GM19025 (cell line): ENCODE results near the gene RPN2.
"Not testable (repeated sequence)": the region's sequence is repeated elsewhere in the genome, so short reads cannot be mapped to it uniquely, and the experiment has no call there.

Experiments
- ATAC-seq: cut with Tn5 transposase; IDR thresholded peaks from one replicate; pipeline ENCODE4 v1.9.1; 2021; ENCODE audit warnings: mild to moderate bottlenecking, low read depth, moderate library complexity; ENCODE audit not compliant: unreplicated experiment

The RPN2 gene

GRCh38 chr20:37178839-37179682 lies at the start of gene RPN2, which contains the start of gene MROH8:
Gene RPN2, plus strand, starts transcription at chr20:37179330. Its CDS starts 27 bp downstream, at chr20:37179357.
Gene MROH8, minus strand, starts transcription at chr20:37179548.
- peak; percentile 91 for ATAC-seq

DNA sequence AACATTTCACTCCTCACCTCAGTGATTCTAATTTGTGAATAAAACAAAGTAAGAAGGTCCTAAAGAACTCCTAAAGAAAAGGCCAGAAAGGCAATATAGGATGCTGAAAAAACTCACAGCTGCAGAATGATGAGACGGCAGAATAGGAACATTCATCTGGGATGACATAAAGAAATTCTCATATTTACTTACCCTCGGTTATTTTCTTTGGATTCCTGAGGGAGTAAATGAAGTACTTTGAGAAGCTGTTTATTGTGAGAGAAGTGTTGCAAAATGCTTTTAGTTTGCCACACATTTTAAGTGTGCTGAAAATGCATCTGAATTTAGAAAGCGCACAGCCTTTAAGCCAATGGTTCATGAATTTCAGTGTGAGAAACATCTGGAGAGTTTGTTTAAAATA lies 47.6 kb upstream of the RPN2 start:
- no peak for ATAC-seq

- ATAC-seq = no peak
Measured at GRCh38 chr20:37133952-37134351, 45.2 kb upstream of the RPN2 start.

DNA sequence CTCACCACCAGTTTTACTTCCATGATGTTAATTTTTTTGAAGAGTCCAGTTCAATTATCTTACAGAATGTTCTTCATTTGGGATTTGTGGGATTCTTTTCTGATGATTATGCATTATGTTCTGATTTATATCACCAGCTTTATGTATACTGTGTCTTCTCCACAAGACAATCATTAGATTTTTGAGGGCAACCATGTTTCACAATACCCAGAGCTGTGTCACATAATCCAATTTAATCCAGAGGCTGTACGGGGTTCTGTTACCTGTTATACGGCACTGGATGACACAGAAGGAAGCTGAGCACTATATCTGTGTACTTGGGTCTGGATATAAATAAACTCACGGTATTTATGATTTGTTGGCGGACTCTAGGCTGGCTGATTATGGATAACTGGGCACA lies 41.6 kb upstream of the RPN2 start:
- no peak for ATAC-seq

DNA sequence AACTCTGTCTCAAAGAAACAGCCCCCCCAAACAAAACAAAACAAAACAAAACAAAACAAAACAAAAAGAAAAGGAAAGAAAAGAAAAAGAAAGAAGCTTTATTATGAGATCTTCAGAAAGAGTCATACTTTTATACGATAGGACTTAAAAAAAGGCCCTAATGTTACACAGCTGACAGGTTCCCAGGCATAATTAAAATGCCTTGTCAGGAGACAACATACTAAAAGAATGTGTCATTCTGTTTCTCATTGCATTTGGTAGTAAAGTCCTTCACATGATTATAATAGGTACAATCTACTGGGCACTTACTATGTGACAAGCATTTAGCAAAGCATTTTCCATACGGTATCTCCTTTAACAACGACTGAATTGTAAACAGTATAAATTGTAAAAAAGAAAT lies 36.4 kb upstream of the RPN2 start:
- ATAC-seq = no peak

- no peak for ATAC-seq
Measured at GRCh38 chr20:37144856-37145404, 34.2 kb upstream of the RPN2 start.

- ATAC-seq = no peak
Measured at GRCh38 chr20:37147250-37147649, 31.9 kb upstream of the RPN2 start.

DNA sequence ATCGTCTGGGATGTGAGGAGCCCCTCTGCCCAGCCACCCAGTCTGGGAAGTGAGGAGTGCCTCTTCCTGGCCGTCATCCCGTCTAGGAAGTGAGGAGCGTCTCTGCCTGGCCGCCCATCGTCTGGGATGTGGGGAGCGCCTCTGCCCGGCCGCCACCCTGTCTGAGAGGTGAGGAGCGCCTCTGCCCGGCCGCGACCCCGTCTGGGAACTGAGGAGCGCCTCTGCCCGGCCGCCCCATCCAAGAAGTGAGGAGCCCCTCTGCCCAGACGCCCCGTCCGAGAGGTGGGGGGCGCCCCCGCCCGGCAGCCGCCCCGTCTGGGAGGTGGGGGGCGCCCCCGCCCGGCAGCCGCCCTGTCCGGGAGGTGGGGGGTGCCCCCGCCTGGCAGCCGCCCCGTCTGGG lies 28.3 kb upstream of the RPN2 start:
- not testable (repeated sequence) for ATAC-seq

DNA sequence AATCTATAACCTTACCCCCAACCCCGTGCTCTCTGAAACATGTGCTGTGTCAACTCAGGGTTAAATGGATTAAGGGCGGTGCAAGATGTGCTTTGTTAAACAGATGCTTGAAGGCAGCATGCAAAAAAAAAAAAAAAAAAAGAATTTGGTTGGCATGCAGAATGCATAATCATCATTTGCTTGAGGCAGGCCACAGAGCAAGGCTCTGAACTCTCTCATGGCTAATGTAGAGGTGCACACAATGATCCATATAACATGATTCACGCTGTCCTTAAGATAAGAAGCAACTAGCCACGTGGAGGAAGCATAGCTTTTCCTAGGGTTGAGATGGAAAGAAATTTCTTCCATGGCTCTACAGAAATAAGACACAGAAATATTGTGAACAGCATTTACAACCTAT lies 27.6 kb upstream of the RPN2 start:
- no peak for ATAC-seq

- ATAC-seq = no peak
Measured at GRCh38 chr20:37152284-37152683, 26.8 kb upstream of the RPN2 start.

DNA sequence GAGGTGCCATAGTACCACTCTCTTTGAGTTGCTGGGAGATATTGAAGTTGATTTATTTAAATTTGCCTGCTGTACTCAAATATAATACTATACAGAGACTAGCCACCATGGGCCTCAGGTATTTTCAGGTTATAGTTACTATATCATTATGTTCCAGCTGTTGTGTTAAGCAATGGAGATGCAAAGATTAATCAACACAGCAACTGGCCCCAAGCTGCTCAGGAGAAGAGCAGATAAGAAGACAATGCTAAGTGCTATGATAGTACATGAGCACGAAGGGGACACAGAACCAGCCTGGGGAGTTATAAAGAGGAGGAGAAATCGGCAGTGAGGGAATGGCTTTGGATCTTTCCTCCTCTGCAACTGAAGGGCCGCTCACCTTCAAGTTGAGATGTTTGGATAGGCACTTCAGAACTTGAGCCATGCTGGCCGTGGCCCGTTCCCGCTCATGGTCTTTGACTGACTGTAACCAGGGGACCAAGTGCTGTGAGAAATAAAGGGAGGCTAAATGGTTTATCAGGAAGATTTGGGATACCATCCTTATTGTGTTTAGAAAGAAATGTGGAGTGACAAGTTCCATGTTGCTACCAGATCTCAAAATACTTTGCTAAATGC lies 24.3 kb upstream of the RPN2 start:
- no peak for ATAC-seq

GRCh38 chr20:37155987-37156386 lies 23.1 kb upstream of the RPN2 start:
- ATAC-seq = no peak

DNA sequence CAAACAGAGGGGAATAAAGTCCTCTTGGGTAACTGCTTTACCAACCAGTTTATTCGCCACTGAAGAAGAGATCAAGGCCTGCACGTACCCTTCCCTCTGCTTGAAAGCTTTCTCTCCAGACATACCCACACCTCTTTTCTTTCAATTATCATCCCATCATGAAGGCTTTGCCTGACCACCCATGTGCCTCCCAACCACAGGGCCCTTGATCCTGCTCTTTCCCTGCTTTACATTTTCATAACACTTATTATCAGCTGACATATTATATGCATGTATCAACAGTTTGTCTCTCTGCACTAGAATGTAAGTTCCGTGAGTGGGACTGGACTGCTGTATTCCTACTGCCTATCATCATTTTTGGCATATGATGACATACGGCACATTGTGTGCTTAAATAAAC lies 20.9 kb upstream of the RPN2 start:
- no peak for ATAC-seq

- ATAC-seq = no peak
Measured at GRCh38 chr20:37160683-37161082, 18.4 kb upstream of the RPN2 start.

DNA sequence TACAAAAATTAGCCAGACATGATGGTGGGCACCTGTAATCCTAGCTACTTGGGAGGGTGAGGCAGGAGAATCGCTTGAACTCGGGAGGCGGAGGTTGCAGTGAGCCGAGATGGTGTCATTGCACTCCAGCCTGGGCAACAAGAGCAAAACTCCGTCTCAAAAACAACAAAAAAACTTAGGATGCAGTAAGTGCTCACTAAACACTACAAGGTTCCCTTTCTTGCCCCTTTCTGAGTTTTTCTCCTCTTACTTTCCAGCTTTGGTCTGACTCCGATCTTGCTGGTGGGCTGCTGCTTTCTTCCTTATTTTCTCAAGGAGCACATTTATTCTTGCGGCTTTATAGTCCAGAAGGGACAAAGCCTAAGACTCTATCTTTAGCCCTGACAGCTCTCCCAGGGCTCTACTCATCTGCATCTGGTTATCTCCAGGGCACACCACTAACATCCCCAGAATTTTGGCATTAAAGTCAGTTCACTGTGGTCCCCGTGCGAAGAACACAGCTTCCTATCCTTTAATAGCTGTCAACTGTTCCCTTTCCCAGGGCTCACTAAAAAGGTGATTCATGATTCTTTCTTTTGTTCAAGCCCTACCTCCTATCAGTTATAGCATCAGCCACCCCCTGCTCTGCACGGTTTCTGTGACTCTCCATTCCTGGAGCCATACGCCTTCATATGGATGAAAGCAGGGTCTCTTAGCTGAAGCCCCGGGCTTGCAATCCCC lies 17.1 kb upstream of the RPN2 start:
- no peak for ATAC-seq

DNA sequence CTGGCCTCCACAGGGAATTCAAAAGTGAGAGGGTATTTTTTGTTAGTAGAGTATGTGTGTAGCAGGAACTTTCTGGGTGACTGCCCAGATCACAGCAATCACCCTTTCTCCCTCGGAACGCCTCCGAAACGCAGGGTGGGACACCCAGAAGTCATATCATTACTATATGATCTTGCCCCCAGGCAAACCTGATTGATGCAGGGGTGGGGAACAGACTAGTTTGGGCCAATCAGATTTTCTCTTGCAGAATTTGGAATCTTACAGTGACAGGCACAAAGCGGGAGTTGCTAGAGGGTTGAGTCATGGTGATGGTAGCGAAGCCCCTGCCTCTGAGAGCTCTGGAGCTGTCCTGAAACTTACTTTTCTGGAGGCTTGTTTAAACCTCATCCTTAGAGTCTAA lies 16.5 kb upstream of the RPN2 start:
- ATAC-seq = no peak

DNA sequence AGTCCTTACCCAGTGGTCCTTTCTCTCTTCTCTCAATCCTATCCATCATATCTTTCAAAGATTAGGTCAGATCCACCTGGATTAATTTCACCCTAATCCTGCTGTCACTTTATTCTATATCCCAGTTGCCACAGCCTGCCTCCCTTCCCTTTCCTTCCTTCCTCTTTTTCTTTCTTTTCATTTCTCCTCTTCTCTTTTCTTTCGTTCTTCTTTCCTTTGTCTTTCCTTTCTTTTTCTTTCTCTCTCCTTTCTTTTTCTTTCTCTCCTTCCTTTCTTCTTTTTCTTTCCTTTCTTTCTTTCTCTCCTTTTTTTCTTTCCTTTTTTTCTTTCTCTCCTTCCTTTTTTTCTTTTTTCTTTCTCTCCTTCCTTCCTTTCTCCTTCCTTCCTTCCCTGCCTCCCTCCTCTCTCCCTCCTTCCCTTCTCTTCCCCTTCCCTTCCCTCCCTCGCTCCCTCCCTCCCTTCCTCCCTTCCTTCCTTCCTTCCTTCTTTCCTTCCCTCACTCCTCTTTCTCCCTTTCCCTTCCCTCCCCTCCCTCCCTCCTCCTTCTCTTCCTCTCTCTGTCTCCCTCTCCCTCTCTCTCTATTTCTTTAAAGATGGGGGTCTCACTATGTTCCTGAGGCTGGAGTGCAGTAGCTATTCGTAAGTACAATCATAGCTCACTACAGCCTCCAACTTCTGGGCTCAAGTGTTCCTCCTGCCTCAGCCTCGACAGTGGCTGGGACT lies 15.1 kb upstream of the RPN2 start:
- ATAC-seq = no peak

GRCh38 chr20:37165031-37165430 lies 14.1 kb upstream of the RPN2 start:
- no peak for ATAC-seq

DNA sequence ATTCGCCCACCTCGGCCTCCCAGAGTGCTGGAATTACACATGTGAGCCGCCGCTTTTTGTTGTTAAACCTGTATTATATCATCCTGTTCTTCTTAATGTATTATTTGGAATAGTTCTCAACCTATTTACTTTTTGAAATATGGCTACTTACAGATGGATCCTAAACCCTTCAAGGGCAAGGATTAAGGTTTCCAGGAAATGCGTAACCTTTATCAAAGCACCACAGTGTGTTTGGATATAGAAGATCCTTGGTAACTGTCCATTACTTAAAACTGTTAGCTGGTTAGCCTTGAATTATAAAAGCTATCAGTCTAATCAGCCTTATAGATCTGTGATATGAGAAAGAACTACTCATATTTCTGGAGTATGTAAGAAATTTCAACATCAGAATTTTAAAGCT lies 12.3 kb upstream of the RPN2 start:
- no peak for ATAC-seq

- no peak for ATAC-seq
Measured at GRCh38 chr20:37172836-37173235, 6.3 kb upstream of the RPN2 start.
